SHP77 treated with DMSO at 0.1 percent for 48 hours (cell line): ENCODE data around the gene NPTXR.

Experiments
- DNase-seq: peaks from one replicate; lab custom pipeline; 2025; lab: John Stamatoyannopoulos, UW

Gene NPTXR

GRCh38 chr22:38796262-38796957, 47.4 kb downstream of the NPTXR start:
- DNase-seq, result no peak

- DNase-seq, result no peak
These were observed 48.3 kb downstream of the NPTXR start for GRCh38 chr22:38795569-38795968.

DNA sequence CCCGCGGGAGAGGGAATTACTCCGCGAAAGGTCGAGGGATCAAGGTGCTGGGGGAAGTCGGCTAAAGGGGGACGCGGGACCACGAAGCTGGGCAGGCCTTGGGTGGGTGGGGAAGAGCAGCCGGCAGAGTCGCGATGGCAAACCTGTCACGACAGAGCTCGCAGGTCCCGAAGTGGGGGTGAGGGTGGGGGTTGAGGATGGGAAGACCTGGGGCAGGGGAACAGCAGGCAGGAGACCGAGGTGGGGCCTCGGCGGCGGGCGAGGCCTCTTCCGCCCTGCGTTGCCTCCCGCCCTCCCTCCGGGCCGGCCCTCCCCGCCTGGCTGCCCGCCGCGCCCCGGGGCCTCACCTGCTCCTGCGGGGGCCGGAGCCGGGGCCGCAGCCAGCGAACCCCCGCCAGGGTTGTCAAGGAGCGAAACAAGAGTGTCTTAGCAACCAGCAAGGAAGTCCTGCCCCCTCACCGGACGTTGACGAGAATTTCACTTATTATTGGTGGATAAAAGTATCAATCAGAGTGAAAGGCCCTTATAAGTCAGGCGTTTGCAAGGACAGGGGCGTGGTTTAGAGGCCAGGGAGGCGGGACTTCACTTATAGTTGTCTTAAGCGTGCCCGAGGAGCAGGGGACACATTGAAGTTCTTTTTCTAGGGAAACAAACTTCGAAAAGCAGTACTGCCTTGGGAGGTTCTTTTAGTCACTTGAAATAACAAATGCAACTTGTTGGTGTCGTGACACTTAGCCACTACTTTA, 49.9 kb downstream of the NPTXR start, which contains the start of gene DNAL4:
DNAL4 (minus strand) TSS at position 423 of the 746 bp plus-strand sequence. CDS start 11,412 bp downstream, outside the sequence.
- peak; percentile 93 for DNase-seq

- DNase-seq, result no peak
These were observed 50.5 kb downstream of the NPTXR start for GRCh38 chr22:38793317-38793716.

- DNase-seq, result no peak
These were observed 51.0 kb downstream of the NPTXR start for GRCh38 chr22:38792833-38793232.

- no peak for DNase-seq
These were observed 54.2 kb downstream of the NPTXR start for GRCh38 chr22:38789606-38790005.

GRCh38 chr22:38788846-38789245, 55.0 kb downstream of the NPTXR start:
- no peak for DNase-seq

DNA sequence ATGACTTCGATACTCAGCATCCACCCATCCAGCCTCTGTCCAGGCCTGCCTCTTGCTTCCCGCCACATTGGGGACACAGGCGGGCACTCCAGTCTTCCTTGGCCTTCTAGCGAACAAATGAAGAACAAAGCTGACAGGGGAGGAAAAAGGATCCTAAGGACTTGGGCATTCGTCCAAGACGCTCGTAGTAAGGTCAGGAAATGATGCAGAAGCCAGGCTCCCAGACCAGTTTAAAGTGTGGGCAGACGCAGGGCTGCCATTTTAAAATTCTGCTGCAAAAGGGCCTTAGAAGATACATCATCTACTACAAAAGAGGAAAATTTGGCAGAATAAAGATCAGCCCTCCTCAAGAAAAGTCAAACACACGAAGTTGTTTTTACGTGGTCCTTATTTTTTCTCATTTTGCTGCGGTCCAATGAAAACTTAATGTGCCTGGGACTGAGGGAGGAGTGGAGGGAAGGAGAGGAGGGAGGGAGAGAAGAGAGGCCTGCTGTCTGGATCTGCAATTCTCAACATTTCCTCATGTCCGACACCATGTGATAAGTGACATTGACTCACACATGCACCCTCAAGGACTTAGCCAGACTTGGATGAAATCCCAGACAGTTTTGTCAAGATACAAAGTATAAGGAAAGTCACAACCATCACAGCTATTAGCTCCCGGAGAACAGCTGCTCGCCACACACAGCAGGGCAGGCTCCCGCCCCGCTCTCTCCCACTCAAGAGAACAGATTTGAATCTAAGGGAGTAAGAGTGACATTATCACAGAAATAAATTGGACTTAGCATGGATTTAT, 55.6 kb downstream of the NPTXR start:
- no peak for DNase-seq

- no peak for DNase-seq
These were observed 57.2 kb downstream of the NPTXR start for GRCh38 chr22:38786631-38787030.

DNA sequence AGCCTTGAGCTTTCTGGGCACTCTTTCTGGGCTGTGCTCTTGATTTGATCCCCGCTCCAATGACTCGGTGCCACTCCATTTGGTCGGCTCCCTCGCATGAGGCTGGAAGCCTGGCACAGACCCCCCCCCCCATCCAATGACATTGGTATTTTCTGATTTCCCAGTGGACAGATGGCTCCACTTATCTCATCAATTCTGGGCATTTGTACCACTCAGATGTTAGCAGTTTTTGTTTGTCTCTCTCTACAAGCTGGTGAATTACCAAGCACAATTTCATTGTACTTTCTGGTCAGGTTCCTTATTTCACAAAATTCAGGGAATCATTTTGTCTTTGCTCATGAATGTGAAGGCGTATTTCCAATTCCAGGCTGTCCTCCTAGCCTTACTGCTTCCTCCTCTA, 59.0 kb downstream of the NPTXR start:
- DNase-seq, result no peak

DNA sequence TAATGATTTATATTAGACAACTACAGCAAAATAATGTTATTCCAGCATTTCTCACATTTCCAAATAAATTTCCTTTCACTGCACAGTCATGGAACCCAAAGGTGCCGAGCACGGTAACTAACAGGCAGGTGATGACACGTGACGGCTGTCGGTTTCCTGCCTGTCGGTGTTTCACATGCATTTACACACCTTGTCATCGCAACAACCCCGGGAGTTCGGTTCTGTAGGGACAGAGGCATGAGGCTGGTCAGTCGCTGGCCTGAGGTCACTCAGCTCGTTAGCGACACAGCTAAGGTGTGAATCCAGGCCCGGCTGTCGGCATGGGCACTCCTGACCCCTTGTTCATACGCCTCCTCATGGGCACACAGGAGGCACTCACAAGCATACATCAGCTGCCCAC, 59.8 kb downstream of the NPTXR start:
- DNase-seq, result no peak

GRCh38 chr22:38783095-38783615, 60.7 kb downstream of the NPTXR start:
- DNase-seq, result no peak

DNA sequence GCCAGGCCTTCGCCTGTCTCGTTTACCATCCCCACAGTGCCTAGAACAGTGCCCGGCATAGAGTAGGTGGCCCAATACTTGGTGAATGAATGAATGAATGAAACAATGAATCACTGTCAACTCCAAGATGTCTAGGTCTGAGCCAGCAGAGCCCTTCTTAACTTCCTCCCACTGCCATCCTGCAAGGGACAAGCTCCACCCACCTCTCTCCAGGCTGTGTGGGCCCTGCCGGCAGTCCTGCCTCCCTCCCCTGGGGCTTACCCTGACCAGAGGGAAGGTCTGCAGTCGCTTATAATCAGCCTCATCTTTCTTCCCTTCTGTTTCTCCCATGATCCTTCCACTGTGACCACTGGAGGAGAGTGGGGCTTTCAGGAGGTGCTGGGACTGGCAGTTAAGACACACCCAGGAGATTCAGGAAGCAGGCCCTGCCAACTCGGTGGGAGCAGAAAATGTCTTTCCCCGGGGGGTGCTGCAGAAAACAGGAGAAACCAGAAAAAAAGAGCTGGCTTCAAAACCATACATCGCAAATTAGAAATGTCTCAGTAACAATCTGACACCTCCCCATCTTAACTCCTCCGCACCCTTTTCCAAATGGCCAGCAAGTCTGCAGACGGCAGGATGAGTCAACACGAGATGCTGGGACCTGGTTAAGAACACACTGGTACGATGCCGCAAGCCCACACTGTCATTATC, 61.3 kb downstream of the NPTXR start:
- DNase-seq, result no peak

DNA sequence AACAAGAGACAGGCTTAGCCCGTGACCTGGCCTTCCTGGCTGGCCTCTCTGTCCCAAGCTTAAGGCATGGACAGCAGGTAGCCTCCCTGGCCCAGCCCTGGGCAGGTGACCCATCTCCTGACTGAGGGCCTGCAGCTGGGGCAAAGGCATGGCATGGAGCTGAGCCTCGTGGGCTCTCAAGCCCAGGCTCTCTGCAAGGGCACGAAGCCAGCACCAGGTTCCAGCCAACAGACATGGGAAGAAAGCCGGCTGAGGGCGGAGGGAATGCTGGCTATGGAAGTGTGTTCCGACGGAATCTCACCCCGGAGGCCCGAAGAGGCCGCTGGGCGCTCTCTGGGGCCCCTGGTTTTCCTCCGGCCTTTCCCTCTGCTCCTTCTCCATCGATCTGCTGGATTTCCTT, 62.8 kb downstream of the NPTXR start:
- DNase-seq, result no peak

DNA sequence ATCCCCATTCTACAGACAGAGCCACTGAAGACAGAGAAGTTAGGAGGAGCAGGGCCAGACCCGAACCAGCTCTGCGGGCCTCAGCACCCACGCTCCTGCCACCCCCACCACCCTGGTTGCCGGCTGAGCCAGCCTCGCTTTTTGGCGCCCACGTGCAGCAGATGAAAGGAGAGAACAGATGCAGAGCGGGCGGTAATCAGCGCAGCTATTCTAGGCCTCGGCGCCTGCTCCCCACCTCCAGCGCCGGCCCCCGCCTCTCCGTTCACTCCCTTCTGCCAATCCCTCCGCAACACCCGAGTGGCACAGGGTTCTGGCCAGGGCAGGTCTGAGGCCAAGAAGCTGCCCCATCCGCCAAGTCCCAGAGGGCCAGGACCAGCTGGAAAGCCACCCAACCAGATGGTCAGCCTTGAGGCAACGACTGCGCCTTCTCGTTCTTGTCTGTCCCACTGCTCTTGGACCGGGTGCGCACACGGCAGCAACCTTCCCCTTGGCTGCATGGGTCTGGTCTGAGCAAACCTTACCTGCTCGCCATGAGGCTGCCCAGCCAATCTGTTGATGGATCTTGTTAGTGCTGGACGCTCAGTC, 66.6 kb downstream of the NPTXR start:
- DNase-seq, result no peak

DNA sequence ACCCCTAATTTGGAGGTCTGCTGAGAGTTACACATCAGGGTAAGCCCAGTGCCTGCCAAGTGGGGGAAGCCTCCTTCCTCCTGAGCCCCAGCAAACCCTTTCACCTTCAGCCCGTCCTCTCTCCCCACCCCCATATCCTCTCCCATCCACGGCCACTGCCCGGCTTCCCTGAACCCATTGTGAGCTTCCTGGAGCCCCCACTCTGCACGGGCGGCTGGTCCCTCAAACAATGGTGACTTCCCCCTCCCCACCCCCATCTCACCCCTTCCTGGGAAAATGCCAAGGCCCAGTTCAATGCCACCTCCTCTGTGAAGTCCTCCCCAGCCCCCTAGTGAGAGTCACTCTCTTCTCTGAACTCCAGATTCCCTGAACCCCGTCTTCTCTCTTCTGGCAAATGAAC, 67.7 kb downstream of the NPTXR start:
- DNase-seq, result no peak

DNA sequence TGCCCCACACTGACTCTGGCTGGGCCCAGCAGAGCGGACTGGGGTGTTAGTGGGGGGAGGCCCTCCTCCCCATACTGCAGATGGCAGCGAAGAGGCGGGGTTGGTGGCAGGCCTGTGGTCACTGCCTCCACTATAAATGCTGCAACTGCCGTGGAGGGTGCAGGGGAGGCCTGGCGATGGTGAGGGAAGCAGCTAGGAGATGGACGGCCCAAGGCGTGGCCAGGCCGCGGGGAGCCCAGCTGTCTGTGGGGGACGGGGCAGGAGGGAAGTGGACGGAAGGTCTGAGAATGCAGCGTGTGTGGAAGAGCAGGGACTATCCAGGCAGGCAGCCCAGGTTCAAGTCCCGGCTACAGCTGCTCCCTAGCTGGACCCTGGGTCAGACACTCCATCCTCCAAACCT, 68.2 kb downstream of the NPTXR start:
- no peak for DNase-seq

GRCh38 chr22:38774496-38775166, 69.2 kb downstream of the NPTXR start:
- DNase-seq, result no peak

DNA sequence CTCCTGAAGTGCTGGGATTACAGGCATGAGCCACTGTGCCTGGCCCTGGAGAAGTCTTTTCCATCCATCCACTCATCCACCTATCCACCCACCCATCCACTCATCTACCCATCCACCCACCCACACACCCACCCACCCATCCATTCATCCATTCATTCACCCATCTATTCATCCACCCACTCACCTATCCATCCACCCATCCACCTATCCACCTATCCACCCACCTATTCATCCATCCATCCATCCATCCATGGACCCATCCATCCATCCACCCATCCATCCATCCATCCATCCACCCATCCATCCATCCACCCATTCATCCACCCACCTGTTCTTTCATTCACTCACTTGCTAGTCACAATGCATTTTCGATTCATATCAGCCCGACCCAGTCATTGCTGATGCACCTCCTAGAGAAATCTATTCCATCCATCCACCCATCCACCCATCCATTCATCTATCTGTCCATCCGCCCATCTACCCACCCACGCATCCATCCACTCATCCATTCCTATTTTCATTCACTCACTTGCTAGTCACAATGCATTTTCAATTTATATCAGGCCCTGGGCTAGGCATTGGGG, 70.4 kb downstream of the NPTXR start:
- DNase-seq, result no peak

DNA sequence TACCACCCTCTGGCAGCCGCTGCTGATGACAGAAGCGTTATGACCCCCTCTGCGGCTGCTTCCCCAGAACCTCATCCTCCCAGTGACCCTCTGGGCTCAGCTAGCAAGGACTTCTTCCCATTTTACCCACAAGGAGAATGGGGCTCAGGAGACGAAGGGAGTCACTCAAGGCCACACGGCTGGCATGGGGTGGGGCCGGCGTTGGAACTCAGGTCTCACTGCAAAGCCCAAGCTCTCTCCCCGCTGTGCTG, 71.3 kb downstream of the NPTXR start:
- DNase-seq, result no peak
